Brain microvascular endothelial cell (primary cell): ENCODE data around the gene ZBTB11.
"Not testable (repeated sequence)": the region's sequence is repeated elsewhere in the genome, so short reads cannot be mapped to it uniquely, and the experiment has no call there.

Experiments used
- DNase-seq: peaks from one replicate; pipeline ENCODE4 v3.0.0-alpha.2; 2020
- H3K27ac ChIP-seq: fragments of 250-450 bp; sonication (Bioruptor Pico); 2 replicates; pipeline ENCODE4 v1.5.1; 2020; ENCODE audit warnings: mild to moderate bottlenecking, moderate library complexity
- H3K27me3 ChIP-seq: fragments of 250-450 bp; sonication (Bioruptor Pico); replicated peaks from 2 replicates; pipeline ENCODE4 v1.5.1; 2020; ENCODE audit warnings: mild to moderate bottlenecking
- H3K36me3 ChIP-seq: fragments of 250-450 bp; sonication (Bioruptor Pico); replicated peaks from 2 replicates; pipeline ENCODE4 v1.5.1; 2020; ENCODE audit warnings: mild to moderate bottlenecking
- H3K4me3 ChIP-seq: 2 replicates; pipeline ENCODE4 v1.5.1; 2011; ENCODE audit warnings: low read depth, mild to moderate bottlenecking, control low read depth, low read length, moderate library complexity
- CTCF ChIP-seq: IDR thresholded peaks from 2 replicates; pipeline ENCODE4 v1.5.1; 2011; ENCODE audit warnings: low read depth, mild to moderate bottlenecking, moderate library complexity, low read length, control low read depth, inconsistent platforms; ENCODE audit errors: missing control alignments
- in situ Hi-C: cut with HindIII; loops from 2 replicates; pipeline ENCODE4 v1.10.0; 2017; ENCODE audit warnings: low sequenced_read_pairs, low pct_ligation_motif_present

Gene ZBTB11

DNA sequence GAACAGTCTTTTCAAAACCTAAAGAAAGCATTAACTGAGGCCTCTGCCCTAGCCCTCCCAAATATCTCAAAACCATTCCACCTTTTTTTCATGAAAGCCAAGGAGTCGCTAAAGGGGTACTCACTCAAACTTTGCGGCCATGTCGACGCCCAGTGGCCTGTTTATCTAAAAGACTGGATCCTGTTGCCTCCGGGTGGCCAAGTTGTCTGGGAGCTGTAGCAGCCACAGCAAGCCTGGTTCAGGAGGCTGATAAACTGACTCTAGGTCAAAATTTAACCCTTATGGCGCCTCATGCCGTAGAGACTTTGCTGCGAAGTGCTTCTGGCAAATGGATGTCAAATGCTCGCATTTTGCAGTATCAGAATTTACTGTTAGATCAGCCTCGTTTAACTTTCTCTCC is 39.5 kb downstream of the ZBTB11 start:
- no peak overlapping the region for H3K4me3 ChIP-seq
- H3K36me3 ChIP-seq: no peaks in the 10 kb centered on the region
- in situ Hi-C loops: no loop called here
- H3K27ac ChIP-seq: no peak overlapping the region
- no peaks in the 10 kb centered on the region for H3K27me3 ChIP-seq
- no peak for TF ChIP-seq CTCF
- no peak for DNase-seq

DNA sequence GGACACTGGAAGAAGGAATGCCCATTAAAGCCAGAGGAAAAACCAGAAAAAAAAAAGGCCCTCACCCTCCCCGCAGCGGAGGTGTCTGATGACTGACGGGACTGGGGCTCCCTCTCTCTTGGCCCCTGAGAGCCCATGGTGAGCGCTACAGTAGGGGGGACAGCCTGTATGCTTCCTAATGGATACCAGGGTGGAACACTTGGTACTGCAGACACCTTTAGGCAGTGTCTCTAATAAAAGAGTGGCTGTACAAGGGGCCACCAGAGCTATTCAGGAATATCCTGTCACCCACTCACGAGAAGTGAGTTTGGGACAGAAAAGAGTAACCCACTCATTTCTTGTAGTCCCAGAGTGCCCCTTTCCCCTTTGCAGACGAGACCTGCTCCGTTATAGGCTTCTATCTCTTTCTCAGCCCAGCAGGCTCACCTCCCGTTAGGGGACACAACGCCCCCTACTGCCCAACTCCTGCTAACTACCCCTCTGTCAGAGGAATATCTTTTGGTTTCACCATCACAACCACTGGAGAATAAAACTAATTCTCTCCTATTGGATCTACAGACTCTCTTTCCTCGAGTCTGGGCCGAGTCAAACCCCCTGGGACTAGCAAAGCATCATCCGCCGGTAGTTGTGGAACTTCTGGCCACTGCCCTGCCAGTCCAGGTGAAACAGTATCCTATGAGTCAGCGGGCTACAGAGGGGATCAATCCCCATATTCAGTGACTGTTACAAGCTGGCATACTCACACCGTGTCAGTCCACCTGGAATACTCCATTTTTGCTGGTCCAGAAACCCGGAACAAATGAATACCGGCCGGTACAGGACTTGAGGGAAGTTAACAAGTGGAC is 40.8 kb downstream of the ZBTB11 start:
- peak; percentile 74 for TF ChIP-seq CTCF
- H3K36me3 ChIP-seq: no peaks in the 10 kb centered on the region
- DNase-seq: peak; percentile 37
- in situ Hi-C loops: no loop called here
- H3K4me3 ChIP-seq: no peak overlapping the region
- H3K27me3 ChIP-seq: no peaks in the 10 kb centered on the region
- H3K27ac ChIP-seq: no peak overlapping the region

GRCh38 chr3:101635345-101635744 is 41.6 kb downstream of the ZBTB11 start:
- DNase-seq: no peak
- H3K27me3 ChIP-seq: no peaks in the 10 kb centered on the region
- TF ChIP-seq CTCF: no peak
- no peaks in the 10 kb centered on the region for H3K36me3 ChIP-seq
- H3K27ac ChIP-seq: no peak overlapping the region
- in situ Hi-C loops: no loop called here
- H3K4me3 ChIP-seq: no peak overlapping the region

DNA sequence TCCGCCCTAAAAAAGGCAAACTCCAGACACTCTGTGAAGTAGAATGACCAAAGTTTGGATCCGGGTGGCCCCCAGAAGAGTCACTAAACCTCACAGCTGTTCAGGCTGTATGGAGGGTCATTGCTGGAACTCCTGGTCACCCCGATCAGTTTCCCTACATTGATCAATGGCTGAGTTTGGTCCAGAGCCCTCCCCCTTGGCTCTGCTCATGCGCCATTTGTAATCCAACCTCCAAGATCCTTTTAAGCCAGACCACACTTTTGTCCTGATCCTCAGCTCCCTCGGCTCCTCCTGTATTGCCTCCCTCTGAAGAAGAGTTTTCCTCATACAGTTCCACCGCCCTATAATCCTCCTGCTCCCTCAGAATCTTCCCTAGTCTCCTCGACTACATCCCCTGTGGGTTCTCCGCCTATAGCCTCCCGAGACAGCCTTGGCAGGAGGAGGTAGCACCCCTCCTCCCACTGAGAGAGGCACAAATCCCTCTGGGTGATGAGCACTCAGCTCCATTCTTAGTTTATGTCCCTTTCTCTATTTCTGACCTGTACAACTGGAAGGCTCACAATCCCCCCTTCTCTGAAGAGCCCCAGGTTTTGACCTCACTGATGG is 42.2 kb downstream of the ZBTB11 start:
- in situ Hi-C loops: no loop called here

DNA sequence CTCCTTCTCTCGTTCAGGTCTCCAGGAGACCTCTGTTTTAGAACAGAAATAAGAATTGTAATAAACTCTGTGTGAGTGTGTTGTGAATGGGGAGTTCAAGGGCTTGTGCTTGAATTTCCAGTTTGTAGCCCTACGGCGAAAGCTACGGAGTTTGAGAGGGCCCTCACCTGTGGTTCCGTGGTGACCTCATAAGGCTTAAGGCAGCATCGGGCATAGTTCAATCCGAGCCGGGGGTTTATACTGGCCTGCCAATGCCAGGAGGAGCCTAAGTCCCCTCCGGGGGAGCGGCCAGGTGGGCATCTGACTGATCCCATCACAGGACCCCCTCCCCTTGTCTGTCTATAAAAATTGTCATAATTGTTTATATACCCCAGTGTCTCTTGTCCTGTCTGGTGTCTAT is 43.7 kb downstream of the ZBTB11 start:
- Histone ChIP-seq H3K27ac (no peak overlapping the region), H3K36me3 (no peaks in the 10 kb centered on the region), H3K27me3 (no peaks in the 10 kb centered on the region), H3K4me3 (no peak overlapping the region)
- DNase-seq: no peak
- in situ Hi-C loops: no loop called here
- TF ChIP-seq CTCF: no peak

More for the DNA sequence above, 42.2 kb downstream of the ZBTB11 start:
- no peak for TF ChIP-seq CTCF
- no peak for DNase-seq
- H3K4me3 ChIP-seq: no peak overlapping the region
- no peaks in the 10 kb centered on the region for H3K27me3 ChIP-seq
- H3K27ac ChIP-seq: no peak overlapping the region
- no peaks in the 10 kb centered on the region for H3K36me3 ChIP-seq

DNA sequence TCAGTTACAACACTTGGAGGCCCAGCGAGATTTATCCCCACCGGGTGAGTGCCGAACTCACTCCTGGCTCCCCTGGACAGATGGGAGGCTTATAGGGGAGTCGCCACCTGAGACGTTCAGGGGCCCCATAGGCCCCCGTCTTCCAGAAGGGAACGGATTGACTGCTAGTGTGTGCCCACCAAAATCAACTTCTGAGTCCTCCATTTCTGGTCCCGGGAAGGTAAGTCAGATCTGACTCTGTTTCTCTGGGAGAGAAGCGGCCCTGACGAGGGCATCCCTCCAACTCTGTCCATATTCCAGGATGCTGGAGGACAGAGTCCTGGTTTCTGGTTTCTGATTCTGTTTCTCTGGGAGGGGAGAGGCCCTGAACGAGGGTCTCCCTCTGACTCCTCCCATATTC is 44.3 kb downstream of the ZBTB11 start:
- TF ChIP-seq CTCF: no peak
- no peak overlapping the region for H3K27ac ChIP-seq
- no peak overlapping the region for H3K4me3 ChIP-seq
- in situ Hi-C loops: no loop called here
- H3K36me3 ChIP-seq: no peaks in the 10 kb centered on the region
- H3K27me3 ChIP-seq: no peaks in the 10 kb centered on the region
- no peak for DNase-seq

DNA sequence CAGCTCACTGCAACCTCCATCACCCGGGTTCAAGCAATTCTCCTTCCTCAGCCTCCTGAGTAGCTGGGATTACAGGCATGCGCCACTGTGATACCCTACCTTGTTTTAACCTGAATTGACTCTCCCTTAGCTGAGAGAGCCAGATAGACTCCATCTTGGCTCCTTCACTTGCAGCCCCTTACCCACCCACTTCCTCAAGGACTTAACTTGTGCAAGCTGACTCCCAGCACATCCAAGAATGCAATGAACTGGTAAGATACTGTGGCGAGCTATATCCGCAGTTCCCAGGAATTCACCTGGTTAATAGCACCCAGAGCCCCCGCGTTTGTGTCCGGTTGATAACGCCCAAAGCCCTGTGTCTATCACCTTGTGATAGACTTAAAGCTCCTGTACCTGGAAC is 45.0 kb downstream of the ZBTB11 start:
- H3K4me3 ChIP-seq, DNase-seq, in situ Hi-C loops, H3K36me3 ChIP-seq, H3K27me3 ChIP-seq, H3K27ac ChIP-seq: not testable (repeated sequence)
